HUES64 (cell line): ENCODE measurements around the gene KLHL12.

ENCODE experiments used
- H3K27ac ChIP-seq: 2 replicates; pipeline ENCODE4 v1.7.0; 2013; ENCODE audit warnings: low read depth, low read length, inconsistent platforms
- H3K27me3 ChIP-seq: 2 replicates; pipeline ENCODE4 v1.6.1; 2013; ENCODE audit warnings: mild to moderate bottlenecking, low read length; ENCODE audit not compliant: insufficient read depth
- H3K36me3 ChIP-seq: 2 replicates; pipeline ENCODE4 v1.6.1; 2013; ENCODE audit warnings: mild to moderate bottlenecking, low read length; ENCODE audit not compliant: insufficient read depth
- H3K4me1 ChIP-seq: 2 replicates; pipeline ENCODE4 v1.6.1; 2013; ENCODE audit warnings: mild to moderate bottlenecking, low read length, moderate library complexity; ENCODE audit not compliant: insufficient read depth
- H3K4me3 ChIP-seq: 2 replicates; pipeline ENCODE4 v1.5.1; 2013; ENCODE audit warnings: mild to moderate bottlenecking, low read length, moderate library complexity
- H3K9ac ChIP-seq: 2 replicates; pipeline ENCODE4 v1.6.1; 2013; ENCODE audit warnings: mild to moderate bottlenecking, low read depth, low read length
- H3K9me3 ChIP-seq: 2 replicates; pipeline ENCODE4 v1.6.1; 2013; ENCODE audit warnings: low read depth, low read length; ENCODE audit not compliant: insufficient read depth
- WGBS: fragments of 150-250, 120-280 bp; methylation state at CpG from one replicate; pipeline ENCODE4 v1.1.7; 2013; ENCODE audit warnings: missing lambda C conversion rate; 5-methylcytosine and 5-hydroxymethylcytosine counted together

Gene KLHL12

DNA sequence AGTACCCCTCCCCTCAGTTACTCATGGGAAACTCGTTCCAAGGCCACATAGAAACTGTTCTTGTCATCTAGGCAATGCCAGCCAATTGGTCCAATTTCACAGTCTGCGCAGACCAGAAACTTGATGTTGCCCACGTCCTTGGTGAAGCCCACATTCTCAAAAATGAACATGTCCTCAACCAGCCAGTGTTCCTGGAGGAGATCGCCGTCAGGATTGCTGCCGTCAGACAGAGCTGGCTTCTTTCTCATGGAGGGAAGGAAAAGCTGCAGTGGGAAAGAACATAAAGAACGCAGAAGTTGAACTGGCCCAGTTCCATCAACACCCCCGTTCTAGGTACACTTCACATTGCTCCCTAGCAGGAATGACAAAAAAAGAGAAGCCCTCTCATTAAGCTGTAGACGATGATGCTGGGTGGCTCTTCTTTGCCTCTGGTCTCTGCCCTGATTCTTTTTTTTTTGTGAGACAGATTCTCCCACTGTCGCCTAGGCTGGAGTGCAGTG is 46.0 kb downstream of the KLHL12 start:
- Histone ChIP-seq H3K27me3 (no peaks in the 10 kb centered on the region), H3K36me3 (peaks cover 27% of the 10 kb centered on the region), H3K9ac (no peak overlapping the region), H3K27ac (no peak overlapping the region), H3K4me3 (no peak overlapping the region), H3K4me1 (peaks cover 8% of the 10 kb centered on the region), H3K9me3 (no peaks in the 10 kb centered on the region)
- WGBS = 92% methylated on average over 10 of the region's 10 CpGs

- no peaks in the 10 kb centered on the region for H3K9me3 ChIP-seq
- H3K4me3 ChIP-seq = no peak overlapping the region
- H3K4me1 ChIP-seq = no peaks in the 10 kb centered on the region
- no peak overlapping the region for H3K27ac ChIP-seq
- peaks cover 27% of the 10 kb centered on the region for H3K36me3 ChIP-seq
- H3K27me3 ChIP-seq = no peaks in the 10 kb centered on the region
- H3K9ac ChIP-seq = no peak overlapping the region
These were observed 47.0 kb downstream of the KLHL12 start for GRCh38 chr1:202880062-202880461.

GRCh38 chr1:202879128-202879527 is 47.9 kb downstream of the KLHL12 start:
- H3K4me1 ChIP-seq = no peaks in the 10 kb centered on the region
- no peaks in the 10 kb centered on the region for H3K27me3 ChIP-seq
- peaks cover 30% of the 10 kb centered on the region for H3K36me3 ChIP-seq
- 90% methylated on average over 1 of the region's 1 CpG for WGBS
- H3K9ac ChIP-seq = no peak overlapping the region
- no peak overlapping the region for H3K27ac ChIP-seq
- H3K9me3 ChIP-seq = no peaks in the 10 kb centered on the region
- no peak overlapping the region for H3K4me3 ChIP-seq

DNA sequence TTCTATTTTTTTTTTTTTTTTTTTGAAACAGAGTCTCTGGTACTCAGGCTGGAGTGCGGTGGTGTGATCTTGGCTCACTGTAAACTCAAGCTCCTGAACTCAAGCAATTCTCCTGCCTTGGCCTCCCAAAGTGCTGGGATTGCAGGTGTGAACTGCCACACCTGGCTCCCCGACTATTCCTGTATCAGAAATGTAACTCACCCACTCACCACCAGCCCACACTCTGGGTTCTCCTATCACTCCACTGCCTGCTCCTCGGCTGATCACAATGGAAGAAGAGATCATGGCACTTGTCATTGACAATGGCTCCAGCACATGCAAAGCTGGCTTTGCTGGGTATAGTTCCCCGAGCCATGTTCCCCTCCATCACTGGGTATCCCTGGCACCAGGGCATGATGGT is 54.0 kb downstream of the KLHL12 start:
- Histone ChIP-seq H3K27ac (no peak overlapping the region), H3K4me1 (no peaks in the 10 kb centered on the region), H3K27me3 (no peaks in the 10 kb centered on the region), H3K36me3 (peaks cover 11% of the 10 kb centered on the region; the same call in 1 of the 2 replicates), H3K9me3 (no peaks in the 10 kb centered on the region), H3K4me3 (no peak overlapping the region), H3K9ac (no peak overlapping the region)
- 93% methylated on average over 4 of the region's 4 CpGs for WGBS

GRCh38 chr1:202871367-202871766 is 55.7 kb downstream of the KLHL12 start:
- no peak overlapping the region for H3K27ac ChIP-seq
- H3K4me3 ChIP-seq = no peak overlapping the region
- no peaks in the 10 kb centered on the region for H3K27me3 ChIP-seq
- H3K9me3 ChIP-seq = no peaks in the 10 kb centered on the region
- H3K4me1 ChIP-seq = no peaks in the 10 kb centered on the region
- no peak overlapping the region for H3K9ac ChIP-seq
- peaks cover 10% of the 10 kb centered on the region; the same call in 1 of the 2 replicates for H3K36me3 ChIP-seq
- 85% methylated on average over 4 of the region's 4 CpGs for WGBS

DNA sequence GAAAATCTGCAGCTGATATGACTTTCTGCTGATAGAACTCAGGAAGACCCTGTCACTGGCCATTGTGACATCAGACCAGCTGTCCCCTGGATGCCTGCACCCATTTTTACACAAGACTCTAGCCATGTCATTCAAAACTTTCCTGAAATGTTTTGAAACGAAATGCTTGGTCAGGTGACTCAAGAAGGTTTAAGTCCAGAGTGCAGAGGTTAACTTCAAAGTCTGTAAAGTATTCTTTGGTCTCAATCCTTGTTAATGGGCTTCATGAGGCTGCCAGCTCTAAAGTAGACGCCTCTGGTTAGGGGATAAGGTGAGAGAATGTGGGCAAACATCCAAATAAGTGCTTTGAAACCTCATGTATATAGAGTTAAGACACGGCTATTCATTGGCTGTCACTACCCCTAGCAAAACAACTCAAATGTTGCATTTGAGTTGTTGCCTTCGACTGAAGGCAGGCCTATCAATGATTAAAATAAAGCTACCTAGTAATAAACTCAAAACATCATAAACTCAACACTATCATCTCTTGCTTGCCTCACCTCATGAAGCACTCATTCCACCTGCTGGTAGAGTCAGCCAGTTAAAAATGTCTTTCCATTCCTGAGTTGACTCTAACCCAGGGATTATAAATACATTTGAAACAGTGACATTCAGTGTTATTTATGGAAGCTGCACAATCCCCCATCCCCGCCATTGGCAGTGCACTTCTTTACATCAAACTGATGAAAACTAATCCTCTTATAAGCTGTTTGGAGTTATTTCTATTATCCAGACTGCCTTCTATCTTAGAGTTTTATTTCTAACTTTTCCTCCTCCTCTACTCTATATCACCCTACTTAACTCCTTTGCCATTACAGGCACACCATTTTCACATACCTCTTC is 64.1 kb downstream of the KLHL12 start:
- 81% methylated on average over 5 of the region's 5 CpGs for WGBS
- Histone ChIP-seq H3K27me3 (no peaks in the 10 kb centered on the region; the same call in 1 of the 2 replicates), H3K9ac (no peak overlapping the region), H3K27ac (no peak overlapping the region), H3K9me3 (no peaks in the 10 kb centered on the region), H3K4me1 (no peaks in the 10 kb centered on the region), H3K36me3 (peaks cover 11% of the 10 kb centered on the region), H3K4me3 (peak overlapping the region; percentile 81; the same call in 1 of the 2 replicates)

DNA sequence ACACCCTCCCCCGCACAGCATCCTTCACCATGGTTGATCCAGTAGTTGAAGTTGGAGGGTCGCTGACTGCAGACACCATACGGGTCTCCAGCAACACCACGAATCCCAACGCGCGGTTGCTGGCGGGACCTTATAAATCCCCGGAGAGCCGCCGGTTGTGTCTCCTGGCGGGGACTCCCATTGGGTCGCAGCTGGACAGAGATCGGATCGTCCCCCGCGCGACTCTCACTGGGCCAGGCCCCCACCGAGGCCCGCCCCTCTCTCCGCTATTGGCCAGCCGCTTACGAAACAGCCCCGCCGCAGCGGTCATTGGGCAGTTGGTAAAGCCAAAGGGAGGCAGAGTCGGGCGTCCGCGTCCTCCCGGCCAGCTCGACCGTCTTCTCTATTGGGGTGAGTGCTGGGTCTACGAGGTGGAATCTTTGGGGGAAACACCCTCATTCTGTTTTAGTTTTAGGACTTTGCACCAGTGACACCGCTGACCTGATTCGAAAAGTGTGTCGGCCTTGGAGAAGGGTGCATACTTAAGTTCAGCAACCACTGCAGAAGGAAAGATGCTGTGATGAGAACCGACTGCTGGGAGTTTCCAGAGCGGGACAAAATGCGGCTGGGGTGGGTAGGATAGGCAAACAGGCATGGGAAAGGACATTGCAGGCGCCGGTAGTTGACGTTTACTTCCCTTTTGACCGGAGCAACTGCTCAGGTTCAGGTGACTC is 65.5 kb downstream of the KLHL12 start:
- Histone ChIP-seq H3K27me3 (no peaks in the 10 kb centered on the region; the same call in 1 of the 2 replicates), H3K4me3 (peak overlapping the region; percentile 81), H3K9me3 (no peaks in the 10 kb centered on the region), H3K27ac (peak overlapping the region; percentile 86), H3K4me1 (no peaks in the 10 kb centered on the region), H3K9ac (peak overlapping the region; percentile 94), H3K36me3 (peaks cover 24% of the 10 kb centered on the region)
- WGBS = under 1% methylated on average over 44 of the region's 44 CpGs

GRCh38 chr1:202860744-202861419 is 66.2 kb downstream of the KLHL12 start:
- no peaks in the 10 kb centered on the region for H3K4me1 ChIP-seq
- no peaks in the 10 kb centered on the region; the same call in 1 of the 2 replicates for H3K27me3 ChIP-seq
- H3K9ac ChIP-seq = peak overlapping the region; percentile 94
- H3K9me3 ChIP-seq = no peaks in the 10 kb centered on the region
- H3K4me3 ChIP-seq = peak overlapping the region; percentile 81
- peaks cover 31% of the 10 kb centered on the region for H3K36me3 ChIP-seq
- 1% methylated on average over 49 of the region's 50 CpGs for WGBS
- H3K27ac ChIP-seq = peak overlapping the region; percentile 86

DNA sequence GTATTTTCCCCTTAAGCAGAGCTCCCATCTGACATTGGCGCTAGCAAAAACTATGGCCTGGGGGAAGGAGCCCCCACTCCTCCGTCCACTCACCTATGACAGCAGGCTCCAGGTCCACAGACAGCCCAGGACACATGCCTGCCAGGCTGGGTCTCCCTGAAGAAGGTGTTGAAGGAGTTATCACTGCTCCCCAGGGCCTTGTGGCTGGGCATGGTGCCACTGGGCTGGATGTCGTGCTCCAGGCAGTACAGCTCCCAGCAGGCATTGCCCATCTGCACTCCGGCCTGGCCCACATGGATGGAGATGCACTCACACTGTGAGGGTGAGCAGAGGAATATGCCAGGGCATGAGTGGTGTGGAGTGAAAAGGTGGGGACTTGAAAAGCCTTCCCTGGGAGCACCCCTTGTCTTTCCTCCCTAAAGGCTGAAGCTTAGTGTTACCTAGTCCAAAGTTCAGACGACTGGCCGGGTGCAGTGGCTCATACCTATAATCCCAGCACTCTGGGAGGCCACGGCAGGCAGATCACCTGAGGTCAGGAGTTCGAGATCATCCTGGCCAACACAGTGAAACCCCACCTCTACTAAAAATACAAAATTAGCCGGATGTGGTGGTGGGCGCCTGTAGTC is 68.1 kb downstream of the KLHL12 start:
- H3K4me1 ChIP-seq = no peaks in the 10 kb centered on the region
- no peaks in the 10 kb centered on the region for H3K9me3 ChIP-seq
- 94% methylated on average over 10 of the region's 10 CpGs for WGBS
- H3K36me3 ChIP-seq = peaks cover 43% of the 10 kb centered on the region
- no peaks in the 10 kb centered on the region; the same call in 1 of the 2 replicates for H3K27me3 ChIP-seq
- no peak overlapping the region for H3K9ac ChIP-seq
- H3K4me3 ChIP-seq = no peak overlapping the region
- H3K27ac ChIP-seq = no peak overlapping the region

- no peak overlapping the region for H3K27ac ChIP-seq
- H3K36me3 ChIP-seq = peaks cover 43% of the 10 kb centered on the region
- H3K4me3 ChIP-seq = no peak overlapping the region
- no peaks in the 10 kb centered on the region for H3K4me1 ChIP-seq
- H3K9ac ChIP-seq = no peak overlapping the region
- no peaks in the 10 kb centered on the region; the same call in 1 of the 2 replicates for H3K27me3 ChIP-seq
- no peaks in the 10 kb centered on the region for H3K9me3 ChIP-seq
- WGBS = 92% methylated on average over 6 of the region's 6 CpGs
These were observed 68.7 kb downstream of the KLHL12 start for GRCh38 chr1:202858331-202858730.
